Measurements from ENCODE around the gene LUZP2.

Gene LUZP2

GRCh38 chr11:24622262-24622661 lies 125.4 kb downstream of the LUZP2 start:
- TF ChIP-seq CTCF (IDR thresholded peaks at IDR 0.05; ENCODE audit: borderline replicate concordance, insufficient read depth, low read depth, low read length), result no peak
- H3K4me3 ChIP-seq (ENCODE audit: low read depth, low read length), result no peak overlapping the region

GRCh38 chr11:24623121-24623520 lies 126.3 kb downstream of the LUZP2 start:
- H3K4me3 ChIP-seq (ENCODE audit: low read depth, low read length), result no peak overlapping the region
- TF ChIP-seq CTCF (IDR thresholded peaks at IDR 0.05; ENCODE audit: borderline replicate concordance, insufficient read depth, low read depth, low read length), result no peak

GRCh38 chr11:24624432-24624831 lies 127.6 kb downstream of the LUZP2 start:
- no peak overlapping the region for H3K4me3 ChIP-seq (ENCODE audit: low read depth, low read length)
- no peak for TF ChIP-seq CTCF (IDR thresholded peaks at IDR 0.05; ENCODE audit: borderline replicate concordance, insufficient read depth, low read depth, low read length)

- no peak overlapping the region for H3K4me3 ChIP-seq (ENCODE audit: low read depth, low read length)
- no peak for TF ChIP-seq CTCF (IDR thresholded peaks at IDR 0.05; ENCODE audit: borderline replicate concordance, insufficient read depth, low read depth, low read length)
Measured at GRCh38 chr11:24625975-24626374, 129.1 kb downstream of the LUZP2 start.

- no peak overlapping the region for H3K4me3 ChIP-seq (ENCODE audit: low read depth, low read length)
- no peak for TF ChIP-seq CTCF (IDR thresholded peaks at IDR 0.05; ENCODE audit: borderline replicate concordance, insufficient read depth, low read depth, low read length)
Measured at GRCh38 chr11:24628224-24628776, 131.4 kb downstream of the LUZP2 start.

GRCh38 chr11:24634606-24635160 lies 137.8 kb downstream of the LUZP2 start:
- no peak overlapping the region for H3K4me3 ChIP-seq (ENCODE audit: low read depth, low read length)
- TF ChIP-seq CTCF (IDR thresholded peaks at IDR 0.05; ENCODE audit: borderline replicate concordance, insufficient read depth, low read depth, low read length), result no peak

- no peak overlapping the region for H3K4me3 ChIP-seq (ENCODE audit: low read depth, low read length)
- no peak for TF ChIP-seq CTCF (IDR thresholded peaks at IDR 0.05; ENCODE audit: borderline replicate concordance, insufficient read depth, low read depth, low read length)
Measured at GRCh38 chr11:24635588-24636290, 138.9 kb downstream of the LUZP2 start.

All from GM12875 (cell line).